Smooth muscle cell (in vitro differentiated cells): ENCODE results near the gene IL12RB2. TPM values are rescaled to one million over a fixed set of nuclear protein-coding genes. Genes with fewer than 3 reads are reported as not detected.

Experiments
- DNase-seq: peaks from one replicate; lab custom pipeline; 2025; ENCODE audit not compliant: unreplicated experiment; lab: John Stamatoyannopoulos, UW
- H2AFZ ChIP-seq: fragments of 200-600 bp; sonication (generic); 2 replicates; pipeline ENCODE4 v1.6.0; 2016; ENCODE audit warnings: antibody characterized with exemption, low read depth, mild to moderate bottlenecking
- H3F3A ChIP-seq: fragments of 200-600 bp; sonication (generic); 2 replicates; pipeline ENCODE4 v1.6.0; 2017; ENCODE audit warnings: antibody characterized with exemption, low read depth
- H3K27ac ChIP-seq: fragments of 200-600 bp; sonication (generic); 2 replicates; pipeline ENCODE4 v1.5.1; 2016; ENCODE audit warnings: low read depth, mild to moderate bottlenecking
- H3K27me3 ChIP-seq: fragments of 200-600 bp; sonication (generic); 2 replicates; pipeline ENCODE4 v1.6.1; 2016; ENCODE audit warnings: low read depth, mild to moderate bottlenecking
- H3K36me3 ChIP-seq: fragments of 200-600 bp; sonication (generic); 2 replicates; pipeline ENCODE4 v1.5.1; 2016; ENCODE audit warnings: low read depth
- H3K4me1 ChIP-seq: fragments of 200-600 bp; sonication (generic); 2 replicates; pipeline ENCODE4 v1.5.1; 2016; ENCODE audit warnings: low read depth
- H3K4me2 ChIP-seq: fragments of 200-600 bp; sonication (generic); 2 replicates; pipeline ENCODE4 v1.6.0; 2016; ENCODE audit warnings: mild to moderate bottlenecking
- H3K4me3 ChIP-seq: fragments of 200-600 bp; sonication (generic); 2 replicates; pipeline ENCODE4 v1.5.1; 2016; ENCODE audit warnings: mild to moderate bottlenecking
- H3K79me2 ChIP-seq: fragments of 200-600 bp; sonication (generic); 2 replicates; pipeline ENCODE4 v1.6.0; 2016; ENCODE audit warnings: low read depth, mild to moderate bottlenecking
- H3K9ac ChIP-seq: fragments of 200-600 bp; sonication (generic); 2 replicates; pipeline ENCODE4 v1.6.0; 2016; ENCODE audit warnings: low read depth
- H3K9me3 ChIP-seq: fragments of 200-600 bp; sonication (generic); replicated peaks from 2 replicates; pipeline ENCODE4 v1.5.1; 2016; ENCODE audit warnings: low read depth
- H4K20me1 ChIP-seq: fragments of 200-600 bp; sonication (generic); 2 replicates; pipeline ENCODE4 v1.6.0; 2016; ENCODE audit warnings: low read depth
- CTCF ChIP-seq: fragments of 200-600 bp; sonication (generic); IDR thresholded peaks from 2 replicates; pipeline ENCODE4 v1.5.1; 2017; ENCODE audit warnings: borderline replicate concordance, mild to moderate bottlenecking, antibody characterized with exemption; ENCODE audit not compliant: insufficient read depth, poor library complexity, severe bottlenecking
- WGBS: methylation state at CpG from one replicate; pipeline ENCODE4 v1.1.7; 2016; ENCODE audit warnings: low lambda C conversion rate; 5-methylcytosine and 5-hydroxymethylcytosine counted together
- polyA plus RNA-seq: library from polyadenylated mRNA; unstranded; fragments of >200 nt; fragmentation: Nextera tagmentation; extraction: Ambion mirVana; gene quantifications from 2 replicates; pipeline ENCODE4 v1.2.1, GENCODE V29; 2016
- total RNA-seq: library from RNA; depleted of rRNA; stranded (reverse); fragments of >200 nt; gene quantifications from 2 replicates; pipeline ENCODE4 v1.2.3, GENCODE V29; 2014

Gene IL12RB2
- total and polyA plus RNA-seq, 2 experiments from 2014 or later = not detected

GRCh38 chr1:67264899-67265298, 42.8 kb upstream of the IL12RB2 start:
- no peaks in the 10 kb centered on the region for H4K20me1 ChIP-seq
- no peak for DNase-seq
- H3K4me1 ChIP-seq = no peaks in the 10 kb centered on the region
- H3K9me3 ChIP-seq = no peaks in the 10 kb centered on the region
- no peaks in the 10 kb centered on the region for H3K79me2 ChIP-seq
- no peaks in the 10 kb centered on the region for H3K36me3 ChIP-seq
- H2AFZ ChIP-seq = no peak overlapping the region
- no peak overlapping the region for H3K4me2 ChIP-seq
- H3K4me3 ChIP-seq = no peak overlapping the region
- H3K27me3 ChIP-seq = no peaks in the 10 kb centered on the region
- H3K27ac ChIP-seq = no peak overlapping the region
- H3K9ac ChIP-seq = no peak overlapping the region
- TF ChIP-seq CTCF = no peak
- no peaks in the 10 kb centered on the region for H3F3A ChIP-seq
- 83% methylated on average over 3 of the region's 3 CpGs for WGBS

GRCh38 chr1:67269061-67269460, 38.6 kb upstream of the IL12RB2 start:
- no peak overlapping the region for H2AFZ ChIP-seq
- no peaks in the 10 kb centered on the region for H3F3A ChIP-seq
- no peak overlapping the region for H3K4me3 ChIP-seq
- no peak for DNase-seq
- no peak for TF ChIP-seq CTCF
- no peak overlapping the region for H3K9ac ChIP-seq
- H3K79me2 ChIP-seq = no peaks in the 10 kb centered on the region
- H3K4me2 ChIP-seq = no peak overlapping the region
- H3K27me3 ChIP-seq = no peaks in the 10 kb centered on the region
- H3K36me3 ChIP-seq = no peaks in the 10 kb centered on the region
- H3K9me3 ChIP-seq = no peaks in the 10 kb centered on the region
- no peaks in the 10 kb centered on the region for H4K20me1 ChIP-seq
- 92% methylated on average over 3 of the region's 3 CpGs for WGBS
- H3K4me1 ChIP-seq = no peaks in the 10 kb centered on the region
- no peak overlapping the region for H3K27ac ChIP-seq

GRCh38 chr1:67270541-67270940, 37.1 kb upstream of the IL12RB2 start:
- no peak overlapping the region for H3K4me2 ChIP-seq
- H3K4me3 ChIP-seq = no peak overlapping the region
- no peak for DNase-seq
- WGBS = 76% methylated on average over 3 of the region's 3 CpGs
- no peaks in the 10 kb centered on the region for H3K27me3 ChIP-seq
- no peaks in the 10 kb centered on the region for H3K9me3 ChIP-seq
- no peaks in the 10 kb centered on the region for H3K4me1 ChIP-seq
- no peak for TF ChIP-seq CTCF
- no peak overlapping the region for H3K27ac ChIP-seq
- no peaks in the 10 kb centered on the region for H4K20me1 ChIP-seq
- no peaks in the 10 kb centered on the region for H3K79me2 ChIP-seq
- H3K36me3 ChIP-seq = no peaks in the 10 kb centered on the region
- H3F3A ChIP-seq = no peaks in the 10 kb centered on the region
- H3K9ac ChIP-seq = no peak overlapping the region
- no peak overlapping the region for H2AFZ ChIP-seq

GRCh38 chr1:67273591-67273990, 34.1 kb upstream of the IL12RB2 start:
- H3K36me3 ChIP-seq = no peaks in the 10 kb centered on the region
- H3K4me3 ChIP-seq = no peak overlapping the region
- no peaks in the 10 kb centered on the region for H3K79me2 ChIP-seq
- WGBS = 84% methylated on average over 4 of the region's 4 CpGs
- no peaks in the 10 kb centered on the region for H3F3A ChIP-seq
- H3K9me3 ChIP-seq = no peaks in the 10 kb centered on the region
- no peaks in the 10 kb centered on the region for H4K20me1 ChIP-seq
- no peak for TF ChIP-seq CTCF
- no peak overlapping the region for H3K9ac ChIP-seq
- no peaks in the 10 kb centered on the region for H3K4me1 ChIP-seq
- no peak overlapping the region for H3K4me2 ChIP-seq
- DNase-seq = no peak
- H2AFZ ChIP-seq = no peak overlapping the region
- no peaks in the 10 kb centered on the region for H3K27me3 ChIP-seq
- H3K27ac ChIP-seq = no peak overlapping the region
